GM12872 (cell line): Measurements from ENCODE around the gene SEMA4D.

Source experiments
- CTCF ChIP-seq: IDR thresholded peaks from 3 replicates; pipeline ENCODE4 v1.5.1; 2011; ENCODE audit warnings: low read depth, mild to moderate bottlenecking, low read length, moderate library complexity; ENCODE audit not compliant: insufficient read depth

The SEMA4D gene

GRCh38 chr9:89353989-89354388 lies 143.9 kb downstream of the SEMA4D start:
- TF ChIP-seq CTCF: no peak

GRCh38 chr9:89352874-89353649 lies 144.9 kb downstream of the SEMA4D start:
- no peak for TF ChIP-seq CTCF

GRCh38 chr9:89352451-89352850 lies 145.5 kb downstream of the SEMA4D start:
- no peak for TF ChIP-seq CTCF

- TF ChIP-seq CTCF: no peak
Measured at GRCh38 chr9:89351584-89352300, 146.2 kb downstream of the SEMA4D start.

GRCh38 chr9:89350988-89351557 lies 146.8 kb downstream of the SEMA4D start:
- no peak for TF ChIP-seq CTCF

GRCh38 chr9:89349607-89350006 lies 148.3 kb downstream of the SEMA4D start:
- TF ChIP-seq CTCF: no peak

GRCh38 chr9:89347651-89348050 lies 150.3 kb downstream of the SEMA4D start:
- TF ChIP-seq CTCF: no peak
